Activated CD4-positive, alpha-beta T cell treated with anti-CD3 and anti-CD28 coated beads, Interleukin-2, amount 10 ng/mL, durations not matched to agents 7 days and 5 days (primary cell): ENCODE measurements around the gene CTTN. TPM values are rescaled to one million over a fixed set of nuclear protein-coding genes. Genes with fewer than 3 reads are reported as not detected.
"Not testable (repeated sequence)": the region's sequence is repeated elsewhere in the genome, so short reads cannot be mapped to it uniquely, and the experiment has no call there.

Experiments
- CTCF ChIA-PET: fragments of 350-600 bp; sonication (Branson Sonifier 250); formaldehyde crosslinking; loops from one replicate; lab custom pipeline; 2021; ENCODE audit warnings: antibody characterized with exemption; lab: Charles Lee
- POLR2A ChIA-PET: fragments of 350-600 bp; sonication (Branson Sonifier 250); formaldehyde crosslinking; loops from one replicate; lab custom pipeline; 2021; ENCODE audit warnings: antibody characterized with exemption; lab: Charles Lee
- DNase-seq: peaks from one replicate; pipeline ENCODE4 v3.0.0-alpha.2; 2020
- H3K27ac Mint-ChIP-seq: one replicate; pipeline ENCODE4 v1.8.0; 2021; ENCODE audit warnings: mild to moderate bottlenecking, moderate library complexity, mixed read lengths
- H3K27me3 Mint-ChIP-seq: one replicate; pipeline ENCODE4 v1.8.0; 2021; ENCODE audit warnings: mixed read lengths
- H3K36me3 Mint-ChIP-seq: one replicate; pipeline ENCODE4 v1.8.0; 2021; ENCODE audit warnings: low read depth, mixed read lengths
- H3K4me1 Mint-ChIP-seq: one replicate; pipeline ENCODE4 v1.8.0; 2021; ENCODE audit warnings: mixed read lengths
- H3K4me3 Mint-ChIP-seq: one replicate; pipeline ENCODE4 v1.8.0; 2021; ENCODE audit warnings: mild to moderate bottlenecking, moderate library complexity, mixed read lengths
- H3K9me3 Mint-ChIP-seq: one replicate; pipeline ENCODE4 v1.8.0; 2021; ENCODE audit warnings: mixed read lengths
- total RNA-seq, 2 experiments: library from RNA; stranded (reverse); gene quantifications; one replicate each; pipeline ENCODE4 v1.2.3, GENCODE V29; 2021

CTTN gene
- total RNA-seq, 2 experiments from 2014 or later = 0.42 to 0.54 TPM

DNA sequence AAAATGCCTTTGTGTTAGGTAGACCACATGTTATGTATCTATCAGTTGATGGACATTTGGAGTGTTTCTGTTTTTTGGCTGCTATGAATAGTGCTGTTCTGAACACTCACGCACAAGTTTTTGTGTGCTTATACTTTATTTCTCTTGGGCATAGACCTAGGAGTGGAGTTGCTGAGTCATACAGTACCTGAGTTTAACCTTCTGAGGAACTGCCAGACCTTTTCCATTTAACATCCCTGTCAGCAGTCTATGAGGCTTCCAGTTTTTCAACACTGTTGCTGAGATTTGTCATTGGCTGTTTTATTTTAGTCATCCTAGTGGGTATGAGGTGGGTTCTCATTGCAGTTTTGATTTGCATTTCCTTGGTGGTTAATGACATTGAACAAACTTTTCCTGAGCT is 4.4 kb downstream of the CTTN start:
- peaks cover 58% of the 10 kb centered on the region for H3K27me3 Mint-ChIP-seq
- H3K36me3 Mint-ChIP-seq = no peaks in the 10 kb centered on the region
- no peak for DNase-seq
- no peak overlapping the region for H3K4me3 Mint-ChIP-seq
- H3K27ac Mint-ChIP-seq = no peak overlapping the region
- ChIA-PET CTCF (interaction anchor here (0.6 kb wide), 1 partner anchor 26 kb away, joined by 3 read pairs; no protein-coding TSS in a partner anchor), POLR2A (no interaction called here)
- peaks cover 5% of the 10 kb centered on the region for H3K4me1 Mint-ChIP-seq
- H3K9me3 Mint-ChIP-seq = no peaks in the 10 kb centered on the region

DNA sequence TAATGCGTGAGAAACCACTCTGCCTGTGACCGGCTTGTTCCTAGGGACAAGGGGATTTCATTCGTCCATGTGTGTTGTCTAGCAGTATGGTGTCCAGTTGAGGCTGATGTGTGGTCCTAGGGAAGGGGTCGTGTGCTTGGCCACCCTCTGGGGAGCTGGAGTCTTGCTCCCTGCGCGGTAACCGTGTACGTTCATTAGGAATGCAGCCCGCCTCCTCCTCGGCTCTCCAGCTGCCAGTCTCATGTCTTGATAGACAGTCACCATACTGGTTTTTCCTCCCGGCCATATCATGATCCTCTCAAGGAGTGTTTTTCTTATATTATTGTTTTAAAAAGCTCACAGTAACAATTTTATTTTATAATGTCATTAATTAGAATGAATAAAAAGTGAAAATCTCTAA is 5.9 kb downstream of the CTTN start:
- Mint-ChIP-seq H3K36me3 (no peaks in the 10 kb centered on the region), H3K9me3 (no peaks in the 10 kb centered on the region), H3K27me3 (peaks cover 56% of the 10 kb centered on the region), H3K4me1 (peaks cover 8% of the 10 kb centered on the region), H3K27ac (no peak overlapping the region), H3K4me3 (no peak overlapping the region)
- DNase-seq = no peak
- ChIA-PET CTCF (no interaction called here), POLR2A (no interaction called here)

DNA sequence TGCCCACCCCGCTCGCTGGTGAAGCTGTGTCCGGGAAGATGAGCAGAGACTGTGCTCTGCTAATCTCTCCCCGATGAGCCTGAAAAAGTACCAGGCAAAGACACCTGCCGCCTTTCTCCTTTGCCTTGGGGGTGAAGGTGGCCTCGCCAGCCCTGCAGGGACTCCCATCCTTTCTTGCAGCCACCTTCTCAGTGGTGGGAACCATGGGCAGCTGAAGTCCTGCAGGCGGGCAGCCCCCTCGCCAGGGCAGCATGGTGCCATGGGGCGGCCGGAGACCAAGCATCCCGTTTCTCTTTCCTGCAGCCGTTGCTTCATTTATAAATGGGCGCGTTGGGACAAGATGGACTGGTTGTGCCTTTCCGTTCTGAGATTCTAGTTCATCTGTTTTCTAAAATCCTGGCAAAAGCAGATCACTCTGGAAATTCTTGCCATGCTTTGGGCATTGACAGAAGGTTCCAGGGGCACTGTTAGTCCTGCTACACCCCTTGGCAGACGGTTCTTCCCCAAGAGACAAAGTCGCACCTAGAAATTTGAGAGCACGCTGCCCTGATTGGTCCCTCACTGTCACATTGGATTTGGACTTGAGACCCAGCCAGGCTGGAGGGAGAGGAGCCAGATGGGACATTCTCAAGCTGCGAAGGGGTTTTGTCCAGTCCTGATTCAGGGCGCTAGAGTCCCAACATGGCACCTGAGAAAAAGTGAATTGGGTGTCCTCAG is 7.5 kb downstream of the CTTN start:
- ChIA-PET CTCF (no interaction called here), POLR2A (no interaction called here)
- H3K36me3 Mint-ChIP-seq = no peaks in the 10 kb centered on the region
- peaks cover 45% of the 10 kb centered on the region for H3K27me3 Mint-ChIP-seq
- no peaks in the 10 kb centered on the region for H3K9me3 Mint-ChIP-seq
- DNase-seq = no peak
- peaks cover 8% of the 10 kb centered on the region for H3K4me1 Mint-ChIP-seq
- H3K27ac Mint-ChIP-seq = no peak overlapping the region
- H3K4me3 Mint-ChIP-seq = no peak overlapping the region

DNA sequence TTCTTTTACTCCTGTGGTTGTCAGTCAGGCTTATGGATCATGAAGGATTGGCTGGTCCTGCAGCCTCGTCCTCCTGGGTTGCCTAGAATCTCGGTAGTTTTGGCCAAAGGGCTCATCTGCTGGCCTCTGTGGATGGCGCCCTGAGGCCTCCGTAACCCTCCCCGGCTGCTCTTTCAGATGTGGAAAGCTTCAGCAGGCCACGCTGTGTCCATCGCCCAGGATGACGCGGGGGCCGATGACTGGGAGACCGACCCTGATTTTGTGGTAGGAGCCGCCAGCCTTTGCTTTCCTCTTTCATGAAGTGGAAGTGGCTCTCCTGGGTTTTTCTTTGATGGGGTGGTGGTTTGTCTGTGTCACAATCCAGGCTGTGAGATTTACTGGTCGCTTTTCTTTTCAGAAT is 8.8 kb downstream of the CTTN start:
- H3K9me3 Mint-ChIP-seq = no peaks in the 10 kb centered on the region
- H3K4me3 Mint-ChIP-seq = no peak overlapping the region
- H3K36me3 Mint-ChIP-seq = no peaks in the 10 kb centered on the region
- CTCF ChIA-PET = no interaction called here
- no peak for DNase-seq
- H3K27me3 Mint-ChIP-seq = peaks cover 37% of the 10 kb centered on the region
- POLR2A ChIA-PET = no interaction called here
- peaks cover 8% of the 10 kb centered on the region for H3K4me1 Mint-ChIP-seq
- H3K27ac Mint-ChIP-seq = no peak overlapping the region

DNA sequence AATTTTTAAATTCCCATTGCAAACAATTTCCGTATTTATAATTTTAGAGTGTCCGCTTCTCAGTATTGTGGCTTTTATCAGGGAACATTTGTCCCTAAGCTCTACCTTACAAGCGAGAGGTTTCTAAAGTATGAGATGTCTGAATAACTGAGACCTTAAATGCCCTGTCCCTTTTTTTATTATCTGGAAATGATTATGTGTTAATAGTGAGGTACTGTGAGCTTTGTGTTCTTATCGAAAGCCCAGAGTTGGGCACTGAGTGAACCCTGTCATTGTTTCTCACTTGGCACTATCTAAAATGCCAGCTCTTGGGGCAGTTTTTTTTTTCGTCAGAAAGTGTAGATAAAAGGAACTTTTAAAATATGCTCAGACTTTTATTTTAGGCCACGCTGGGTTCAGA is 9.5 kb downstream of the CTTN start:
- Mint-ChIP-seq H3K4me1 (peaks cover 8% of the 10 kb centered on the region), H3K36me3 (no peaks in the 10 kb centered on the region), H3K27me3 (peaks cover 31% of the 10 kb centered on the region), H3K4me3 (no peak overlapping the region), H3K9me3 (no peaks in the 10 kb centered on the region), H3K27ac (no peak overlapping the region)
- ChIA-PET POLR2A (no interaction called here), CTCF (interaction anchor here (0.5 to 1.1 kb wide), 3 partner anchors 8 to 186 kb away, joined by 3 read pairs; no protein-coding TSS in a partner anchor)
- DNase-seq = no peak

DNA sequence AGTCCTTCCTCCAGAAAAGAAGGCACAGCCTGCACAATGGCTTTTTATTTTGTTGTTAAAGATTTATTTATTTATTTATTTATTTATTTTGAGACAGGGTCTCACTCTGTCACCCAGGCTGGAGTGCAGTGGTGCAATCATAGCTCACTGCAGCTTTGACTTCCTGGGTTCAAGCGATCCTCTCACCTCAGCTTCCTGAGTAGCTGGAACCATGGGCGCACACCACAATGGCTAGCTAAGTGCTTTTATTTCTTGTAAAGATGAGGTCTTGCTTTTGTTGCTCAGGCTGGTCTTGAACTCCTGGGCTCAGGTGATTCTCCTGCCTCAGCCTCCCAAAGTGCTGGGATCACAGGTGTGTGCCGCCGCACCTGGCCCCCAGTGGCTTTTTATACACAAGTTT is 10.0 kb downstream of the CTTN start:
- DNase-seq, H3K9me3 Mint-ChIP-seq, H3K4me1 Mint-ChIP-seq, H3K36me3 Mint-ChIP-seq, H3K4me3 Mint-ChIP-seq, H3K27ac Mint-ChIP-seq, POLR2A ChIA-PET: not testable (repeated sequence)
- H3K27me3 Mint-ChIP-seq = peaks cover 29% of the 10 kb centered on the region
- CTCF ChIA-PET = interaction anchor here (0.5 to 1.1 kb wide), 3 partner anchors 8 to 187 kb away, joined by 3 read pairs; no protein-coding TSS in a partner anchor

DNA sequence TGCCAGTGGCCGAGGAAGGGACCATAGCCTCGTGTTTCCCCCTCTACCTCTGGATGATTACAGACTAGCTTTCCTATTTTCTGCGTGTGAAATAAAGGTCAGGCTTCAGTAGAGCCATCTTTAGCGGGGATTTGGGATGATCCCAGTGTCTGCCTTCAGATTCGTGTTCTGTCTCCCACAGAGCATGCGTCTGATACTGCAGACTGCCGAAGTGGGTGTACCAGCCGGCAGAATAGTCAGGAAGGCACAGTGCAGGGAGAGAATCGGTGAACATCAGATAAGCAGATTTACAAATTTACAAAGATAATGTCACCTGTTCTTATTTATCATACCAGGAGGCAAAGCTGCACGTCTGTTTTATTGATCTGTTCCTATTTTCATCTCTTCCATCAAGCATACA is 11.1 kb downstream of the CTTN start:
- CTCF ChIA-PET = interaction anchor here (1.1 kb wide), 1 partner anchor 9 kb away, joined by 3 read pairs; no protein-coding TSS in a partner anchor

DNA sequence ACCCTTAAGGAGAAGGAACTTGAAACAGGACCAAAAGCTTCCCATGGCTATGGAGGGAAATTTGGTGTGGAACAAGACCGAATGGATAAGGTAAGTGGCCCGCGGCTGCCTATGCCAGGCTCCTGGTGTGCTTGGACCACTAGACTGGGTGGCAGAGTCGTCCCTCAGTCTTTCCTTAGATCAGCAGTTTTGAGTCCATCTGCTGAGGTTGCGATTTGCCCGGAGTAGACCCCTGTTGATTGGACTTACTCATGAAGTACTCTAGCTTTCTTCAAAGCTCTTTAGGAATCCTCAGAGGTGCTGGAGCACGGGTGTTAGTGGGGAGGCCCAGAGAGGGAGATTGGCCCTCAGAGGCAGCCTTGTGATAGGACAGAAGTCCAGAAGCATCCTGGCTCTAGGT is 11.5 kb downstream of the CTTN start:
- no peaks in the 10 kb centered on the region for H3K9me3 Mint-ChIP-seq
- H3K4me1 Mint-ChIP-seq = peaks cover 8% of the 10 kb centered on the region
- H3K4me3 Mint-ChIP-seq = no peak overlapping the region
- no peak overlapping the region for H3K27ac Mint-ChIP-seq
- no peaks in the 10 kb centered on the region for H3K36me3 Mint-ChIP-seq
- CTCF ChIA-PET = interaction anchor here (0.6 to 1.1 kb wide), 2 partner anchors 10 to 479 kb away, joined by 3 read pairs; no protein-coding TSS in a partner anchor
- DNase-seq = no peak
- POLR2A ChIA-PET = no interaction called here
- H3K27me3 Mint-ChIP-seq = peaks cover 20% of the 10 kb centered on the region

More for the DNA sequence above, 11.1 kb downstream of the CTTN start:
- H3K4me1 Mint-ChIP-seq = peaks cover 8% of the 10 kb centered on the region
- H3K36me3 Mint-ChIP-seq = no peaks in the 10 kb centered on the region
- POLR2A ChIA-PET = no interaction called here
- no peak overlapping the region for H3K4me3 Mint-ChIP-seq
- H3K9me3 Mint-ChIP-seq = no peaks in the 10 kb centered on the region
- DNase-seq = no peak
- peaks cover 22% of the 10 kb centered on the region for H3K27me3 Mint-ChIP-seq
- no peak overlapping the region for H3K27ac Mint-ChIP-seq

DNA sequence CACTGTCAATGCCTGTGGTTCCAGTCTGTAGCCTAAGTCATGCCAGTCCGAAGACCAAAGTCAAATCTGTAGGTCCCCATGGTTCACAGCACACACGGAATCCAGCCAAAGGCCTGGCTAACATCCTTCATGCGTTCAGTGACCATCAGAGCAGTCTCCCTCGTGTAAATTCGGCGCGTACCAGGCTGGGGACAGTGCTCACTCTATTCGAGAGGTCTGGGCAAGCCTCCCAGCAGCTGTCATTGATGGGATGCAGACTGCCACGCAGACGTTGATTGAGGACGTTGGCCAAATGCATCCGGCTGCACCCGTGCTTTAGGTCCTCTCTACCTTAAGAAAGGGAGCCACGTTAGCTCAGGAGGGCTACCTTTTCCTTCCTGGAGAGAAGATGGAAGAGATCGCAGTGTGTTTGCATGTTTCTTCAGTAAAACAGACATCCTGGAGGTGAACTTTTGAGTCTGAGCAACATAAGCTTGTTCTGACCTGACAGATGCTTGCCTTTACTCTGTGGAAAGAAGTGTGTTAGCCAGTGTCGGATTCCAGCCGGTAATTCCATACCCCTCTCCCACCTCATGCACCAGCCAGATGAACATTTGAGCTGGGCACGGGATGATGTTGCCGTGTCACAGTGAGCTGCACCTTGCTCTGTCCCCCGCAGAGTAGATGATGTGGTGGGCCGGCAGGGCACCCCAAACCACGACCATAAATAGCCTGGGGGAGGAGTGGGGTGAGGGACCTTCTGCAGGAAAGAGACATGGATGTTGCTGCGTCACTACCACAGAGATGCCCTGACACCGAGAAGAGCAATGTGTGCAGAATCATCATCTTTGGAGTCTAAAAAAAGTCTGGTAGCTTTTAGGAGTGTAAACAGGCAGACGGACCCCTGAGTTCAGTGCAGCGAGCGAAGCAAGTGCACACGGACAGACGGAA is 12.2 kb downstream of the CTTN start:
- Mint-ChIP-seq H3K36me3 (no peaks in the 10 kb centered on the region), H3K27me3 (peaks cover 14% of the 10 kb centered on the region), H3K4me3 (no peak overlapping the region), H3K4me1 (peaks cover 8% of the 10 kb centered on the region), H3K9me3 (no peaks in the 10 kb centered on the region), H3K27ac (no peak overlapping the region)
- DNase-seq = no peak
- ChIA-PET CTCF (interaction anchor here (0.6 kb wide), 1 partner anchor 478 kb away, joined by 3 read pairs; no protein-coding TSS in a partner anchor), POLR2A (no interaction called here)

DNA sequence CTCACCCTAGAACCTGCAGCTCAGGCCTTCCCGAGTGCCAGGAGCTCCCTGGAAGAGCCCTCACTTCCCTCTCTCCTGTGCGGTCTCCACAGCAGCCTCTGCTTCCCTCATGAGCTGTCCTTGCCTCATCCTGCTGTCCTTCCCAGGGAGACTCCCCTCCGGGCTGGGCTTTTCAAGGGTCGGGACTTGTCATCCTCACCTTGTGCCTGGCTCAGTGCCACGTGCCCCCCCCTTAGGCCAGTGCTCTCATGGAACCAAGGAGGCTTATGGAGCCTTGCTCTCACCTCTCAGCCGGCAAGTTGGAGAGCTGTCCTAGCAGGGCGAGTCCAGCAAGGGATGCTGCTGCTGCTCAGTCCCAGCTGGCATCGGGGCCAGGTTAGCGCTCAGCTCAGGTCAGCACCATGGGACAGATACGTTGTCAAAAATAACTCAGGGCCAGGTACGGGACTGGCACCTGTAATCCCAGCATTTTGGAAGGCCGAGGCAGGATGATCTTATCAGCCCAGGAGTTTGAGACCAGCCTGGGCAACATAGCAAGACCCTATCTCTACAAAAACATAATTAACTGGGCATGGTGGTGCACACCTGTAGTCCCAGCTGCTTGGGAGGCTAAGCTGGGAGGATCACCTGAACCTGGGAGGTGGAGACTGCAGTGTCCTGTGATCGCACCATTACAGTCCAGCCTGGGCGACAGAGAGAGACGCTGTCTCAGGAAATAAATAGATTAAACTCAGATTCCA is 13.6 kb downstream of the CTTN start:
- peaks cover 8% of the 10 kb centered on the region for H3K4me1 Mint-ChIP-seq
- DNase-seq = no peak
- no peaks in the 10 kb centered on the region for H3K9me3 Mint-ChIP-seq
- H3K27me3 Mint-ChIP-seq = peaks cover 20% of the 10 kb centered on the region
- ChIA-PET POLR2A (no interaction called here), CTCF (no interaction called here)
- no peak overlapping the region for H3K27ac Mint-ChIP-seq
- H3K4me3 Mint-ChIP-seq = no peak overlapping the region
- no peaks in the 10 kb centered on the region for H3K36me3 Mint-ChIP-seq

DNA sequence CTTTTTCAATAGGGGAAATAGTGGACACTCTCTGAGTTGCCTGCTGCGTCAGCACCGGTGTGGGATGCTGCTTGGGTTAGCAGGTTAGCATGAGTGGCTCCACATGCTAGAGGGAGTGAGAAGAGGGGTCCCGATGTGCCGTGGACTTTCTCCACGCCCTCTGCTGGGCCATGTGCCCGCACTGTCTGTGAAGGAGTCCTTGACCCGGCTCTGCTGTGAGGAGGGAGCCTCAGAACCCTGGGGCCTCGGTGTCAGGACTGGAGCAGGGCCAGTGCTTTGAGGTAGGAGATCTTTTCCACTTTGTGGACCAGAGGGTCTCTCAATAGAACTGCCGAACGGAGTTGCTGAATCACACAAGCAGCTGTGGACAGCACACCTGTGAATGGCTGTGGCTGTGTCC is 14.8 kb downstream of the CTTN start:
- Mint-ChIP-seq H3K27me3 (peaks cover 12% of the 10 kb centered on the region), H3K27ac (no peak overlapping the region), H3K4me1 (peaks cover 3% of the 10 kb centered on the region), H3K4me3 (no peak overlapping the region), H3K36me3 (no peaks in the 10 kb centered on the region), H3K9me3 (no peaks in the 10 kb centered on the region)
- POLR2A ChIA-PET = no interaction called here
- CTCF ChIA-PET = no interaction called here
- no peak for DNase-seq

DNA sequence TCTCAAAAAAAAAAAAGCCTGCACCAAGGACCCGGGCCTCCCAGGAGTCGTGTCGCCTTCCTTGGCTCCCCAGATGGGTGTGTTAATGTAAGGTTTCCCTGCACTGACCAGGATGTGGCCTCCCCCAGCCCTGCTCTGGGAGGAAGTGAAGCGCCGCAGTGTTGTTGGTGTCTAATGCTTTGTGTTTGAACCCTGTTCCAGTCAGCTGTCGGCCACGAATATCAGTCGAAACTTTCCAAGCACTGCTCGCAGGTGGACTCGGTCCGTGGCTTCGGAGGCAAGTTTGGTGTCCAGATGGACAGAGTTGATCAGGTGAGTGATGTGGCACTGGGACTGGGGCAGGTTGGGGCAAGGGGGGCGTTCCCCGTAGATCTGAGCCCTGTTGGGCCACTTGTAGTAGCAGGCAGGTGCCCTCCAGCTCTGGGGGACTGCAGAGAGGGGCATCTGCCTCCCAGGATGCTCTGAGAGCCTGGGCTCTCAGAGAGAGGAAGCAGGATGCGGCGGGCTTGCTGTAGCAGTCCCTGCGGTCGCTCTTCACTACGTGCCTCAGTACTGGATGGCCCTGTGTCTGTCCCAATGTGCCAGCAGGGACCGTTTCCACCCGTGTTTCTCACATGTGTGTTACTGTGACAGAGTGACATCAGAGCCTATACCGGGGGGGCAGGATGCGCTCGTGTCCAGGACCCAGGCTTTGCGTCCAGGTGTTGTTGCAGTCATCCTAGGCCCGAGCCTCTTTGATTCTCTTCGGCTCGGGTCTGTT is 16.2 kb downstream of the CTTN start:
- ChIA-PET POLR2A (no interaction called here), CTCF (no interaction called here)
- Mint-ChIP-seq H3K4me1 (no peaks in the 10 kb centered on the region), H3K4me3 (no peak overlapping the region), H3K27me3 (peaks cover 10% of the 10 kb centered on the region), H3K36me3 (no peaks in the 10 kb centered on the region), H3K27ac (no peak overlapping the region), H3K9me3 (no peaks in the 10 kb centered on the region)
- DNase-seq = no peak
